DOHH2 (cell line): ENCODE measurements around the gene XRCC3.

Experiments used
- H3F3A ChIP-seq: fragments of 200-600 bp; sonication (generic), shearing (Covaris generic); 2 replicates; pipeline ENCODE4 v1.6.0; 2016; ENCODE audit warnings: antibody characterized with exemption, mild to moderate bottlenecking; ENCODE audit not compliant: control insufficient read depth, insufficient read depth
- H3K27ac ChIP-seq: fragments of 200-600 bp; sonication (generic); 2 replicates; pipeline ENCODE4 v1.5.1; 2014; ENCODE audit warnings: low read depth, mild to moderate bottlenecking, low read length, moderate library complexity
- H3K27me3 ChIP-seq: fragments of 200-600 bp; sonication (generic); 2 replicates; pipeline ENCODE4 v1.6.1; 2014; ENCODE audit warnings: mild to moderate bottlenecking, low read length, mixed read lengths; ENCODE audit not compliant: control insufficient read depth
- H3K36me3 ChIP-seq: fragments of 200-600 bp; sonication (generic); 2 replicates; pipeline ENCODE4 v1.6.1; 2014; ENCODE audit warnings: mild to moderate bottlenecking, low read length, moderate library complexity, mixed read lengths; ENCODE audit not compliant: control insufficient read depth
- H3K4me1 ChIP-seq: fragments of 200-600 bp; sonication (generic); 2 replicates; pipeline ENCODE4 v1.6.1; 2014; ENCODE audit warnings: mild to moderate bottlenecking, low read length, mixed read lengths; ENCODE audit not compliant: control insufficient read depth
- H3K4me2 ChIP-seq: fragments of 200-600 bp; sonication (generic); 2 replicates; pipeline ENCODE4 v1.6.0; 2014; ENCODE audit warnings: mild to moderate bottlenecking, low read length, moderate library complexity
- H3K4me3 ChIP-seq: fragments of 200-600 bp; sonication (generic); 2 replicates; pipeline ENCODE4 v1.5.1; 2014; ENCODE audit warnings: mild to moderate bottlenecking, low read length, mixed read lengths
- H3K79me2 ChIP-seq: fragments of 200-600 bp; sonication (generic); 2 replicates; pipeline ENCODE4 v1.6.1; 2014; ENCODE audit warnings: mild to moderate bottlenecking, low read length, mixed read lengths; ENCODE audit not compliant: control insufficient read depth
- H3K9me2 ChIP-seq: fragments of 200-600 bp; sonication (generic); replicated peaks from 2 replicates; pipeline ENCODE4 v1.6.1; 2014; ENCODE audit warnings: mild to moderate bottlenecking, low read length, mixed read lengths; ENCODE audit not compliant: control insufficient read depth
- H3K9me3 ChIP-seq: fragments of 200-600 bp; sonication (generic); 2 replicates; pipeline ENCODE4 v1.6.1; 2014; ENCODE audit warnings: antibody characterized with exemption, low read length, mixed read lengths; ENCODE audit not compliant: control insufficient read depth, insufficient read depth
- H4K20me1 ChIP-seq: fragments of 200-600 bp; sonication (generic); 2 replicates; pipeline ENCODE4 v1.6.0; 2014; ENCODE audit warnings: low read depth, mild to moderate bottlenecking, antibody characterized with exemption, low read length, moderate library complexity; ENCODE audit not compliant: control insufficient read depth, insufficient read depth
- CTCF ChIP-seq: fragments of 200-600 bp; sonication (generic); IDR thresholded peaks from one replicate; pipeline ENCODE4 v1.5.1; 2014; ENCODE audit warnings: antibody characterized with exemption, mild to moderate bottlenecking, low read depth, low read length; ENCODE audit not compliant: poor library complexity, severe bottlenecking
- EZH2phosphoT487 ChIP-seq: fragments of 200-600 bp; sonication (generic); IDR thresholded peaks from 2 replicates; pipeline ENCODE4 v1.6.1; 2017; ENCODE audit warnings: borderline replicate concordance, mild to moderate bottlenecking, antibody characterized with exemption, low read length, moderate library complexity, mixed read lengths

Gene XRCC3

GRCh38 chr14:103651585-103651984 lies 63.7 kb downstream of the XRCC3 start:
- Histone ChIP-seq H3K36me3 (peaks cover 33% of the 10 kb centered on the region), H3K4me3 (no peak overlapping the region), H3K4me1 (no peaks in the 10 kb centered on the region), H3K4me2 (no peak overlapping the region), H3K27ac (no peak overlapping the region), H3K9me3 (no peaks in the 10 kb centered on the region), H4K20me1 (0 out of 2 replicates have a peak, but pooled peaks cover 4% of the 10 kb centered on the region), H3K9me2 (no peaks in the 10 kb centered on the region), H3F3A (no peaks in the 10 kb centered on the region), H3K27me3 (no peaks in the 10 kb centered on the region), H3K79me2 (peaks cover 82% of the 10 kb centered on the region)
- TF ChIP-seq EZH2phosphoT487 (no peak), CTCF (no peak)

- Histone ChIP-seq H3K4me3 (no peak overlapping the region), H3F3A (no peaks in the 10 kb centered on the region), H3K79me2 (peaks cover 91% of the 10 kb centered on the region), H3K9me2 (no peaks in the 10 kb centered on the region), H3K27ac (no peak overlapping the region), H3K27me3 (no peaks in the 10 kb centered on the region), H3K4me1 (peaks cover 2% of the 10 kb centered on the region; the same call in 1 of the 2 replicates), H3K9me3 (no peaks in the 10 kb centered on the region), H3K36me3 (peaks cover 25% of the 10 kb centered on the region), H3K4me2 (no peak overlapping the region), H4K20me1 (peaks cover 6% of the 10 kb centered on the region; the same call in 1 of the 2 replicates)
- TF ChIP-seq EZH2phosphoT487 (no peak), CTCF (no peak)
Measured at GRCh38 chr14:103650213-103650612, 65.0 kb downstream of the XRCC3 start.

- peaks cover 100% of the 10 kb centered on the region for H3K79me2 ChIP-seq
- H3F3A ChIP-seq: no peaks in the 10 kb centered on the region
- H3K9me3 ChIP-seq: no peaks in the 10 kb centered on the region
- no peak overlapping the region for H3K27ac ChIP-seq
- H3K9me2 ChIP-seq: no peaks in the 10 kb centered on the region
- H4K20me1 ChIP-seq: peaks cover 7% of the 10 kb centered on the region; the same call in 1 of the 2 replicates
- TF ChIP-seq EZH2phosphoT487 (no peak), CTCF (no peak)
- no peak overlapping the region for H3K4me3 ChIP-seq
- H3K27me3 ChIP-seq: no peaks in the 10 kb centered on the region
- no peak overlapping the region for H3K4me2 ChIP-seq
- peaks cover 13% of the 10 kb centered on the region for H3K36me3 ChIP-seq
- peaks cover 6% of the 10 kb centered on the region; the same call in 1 of the 2 replicates for H3K4me1 ChIP-seq
Measured at GRCh38 chr14:103649001-103649400, 66.2 kb downstream of the XRCC3 start.
